Measurements from ENCODE around the gene STARD10. TPM values are rescaled to one million over a fixed set of nuclear protein-coding genes. Genes with fewer than 3 reads are reported as not detected.
A peak's percentile ranks its signal among the peaks of the same experiment; 100 is the strongest.

STARD10 gene
- total and polyA plus RNA-seq, 3 donors from 2014 or later, result 130 to 379 (median 202) TPM

GRCh38 chr11:72833811-72834493 is 40.1 kb upstream of the STARD10 start:
- intact Hi-C loops (cut with DNase I; ENCODE audit: low total_unique reads), result loop anchor here (5.0 kb wide), 1 partner anchor 343 kb away; no protein-coding TSS in a partner anchor
- Histone ChIP-seq H3K27me3 (no peaks in the 10 kb centered on the region), H3K36me3 (ENCODE audit: low read depth, missing control alignments) (no peaks in the 10 kb centered on the region), H3K4me1 (peaks cover 54% of the 10 kb centered on the region), H3K27ac (peak overlapping the region; percentile 81 to 86), H3K4me3 (no peak overlapping the region), H3K9me3 (no peaks in the 10 kb centered on the region)
- DNase-seq, result no peak
- TF ChIP-seq CTCF (IDR thresholded peaks at IDR 0.05) (no peak), POLR2A (IDR thresholded peaks at IDR 0.05) (no peak)
- WGBS, 2 donors, result 32 to 38% methylated on average over 8 of the region's 8 CpGs

GRCh38 chr11:72833083-72833733 is 39.4 kb upstream of the STARD10 start:
- Histone ChIP-seq H3K27ac (peak overlapping the region; percentile 51 to 86), H3K4me1 (peaks cover 57% of the 10 kb centered on the region), H3K36me3 (ENCODE audit: low read depth, missing control alignments) (no peaks in the 10 kb centered on the region), H3K4me3 (no peak overlapping the region), H3K9me3 (no peaks in the 10 kb centered on the region), H3K27me3 (no peaks in the 10 kb centered on the region)
- DNase-seq, result no peak
- WGBS, 2 donors, result 90 to 95% methylated on average over 5 of the region's 5 CpGs
- intact Hi-C loops (cut with DNase I; ENCODE audit: low total_unique reads), result loop anchor here (5.0 kb wide), 1 partner anchor 344 kb away; no protein-coding TSS in a partner anchor
- TF ChIP-seq CTCF (IDR thresholded peaks at IDR 0.05), result no peak
- no peak for TF ChIP-seq POLR2A (IDR thresholded peaks at IDR 0.05)

- 43 to 70% methylated on average over 6 to 9 of the region's 9 CpGs for WGBS, 2 donors
- H3K27me3 ChIP-seq, result no peaks in the 10 kb centered on the region
- TF ChIP-seq CTCF (IDR thresholded peaks at IDR 0.05), result no peak
- TF ChIP-seq POLR2A (IDR thresholded peaks at IDR 0.05), result no peak
- intact Hi-C loops (cut with DNase I; ENCODE audit: low total_unique reads), result loop anchor here (5.0 kb wide), 1 partner anchor 345 kb away; no protein-coding TSS in a partner anchor
- H3K4me1 ChIP-seq, result peaks cover 59% of the 10 kb centered on the region
- H3K36me3 ChIP-seq (ENCODE audit: low read depth, missing control alignments), result no peaks in the 10 kb centered on the region
- no peaks in the 10 kb centered on the region for H3K9me3 ChIP-seq
- DNase-seq, result no peak
- peak overlapping the region; percentile 51 to 86 for H3K27ac ChIP-seq
- no peak overlapping the region for H3K4me3 ChIP-seq
These were observed 38.6 kb upstream of the STARD10 start for GRCh38 chr11:72832301-72833082.

- peak; percentile 91 for DNase-seq
- H3K36me3 ChIP-seq (ENCODE audit: low read depth, missing control alignments), result no peaks in the 10 kb centered on the region
- WGBS, 2 donors, result 47% methylated on average over 11 to 13 of the region's 13 CpGs
- TF ChIP-seq CTCF (IDR thresholded peaks at IDR 0.05) (peak; percentile 81 to 95 (median 93)), POLR2A (IDR thresholded peaks at IDR 0.05) (no peak)
- no peaks in the 10 kb centered on the region for H3K27me3 ChIP-seq
- peaks cover 56% of the 10 kb centered on the region for H3K4me1 ChIP-seq
- no peaks in the 10 kb centered on the region for H3K9me3 ChIP-seq
- no peak overlapping the region for H3K4me3 ChIP-seq
- intact Hi-C loops (cut with DNase I; ENCODE audit: low total_unique reads), result loop anchor here (5.0 kb wide), 1 partner anchor 346 kb away; no protein-coding TSS in a partner anchor
- peak overlapping the region; percentile 51 to 86 for H3K27ac ChIP-seq
These were observed 37.9 kb upstream of the STARD10 start for GRCh38 chr11:72831521-72832300.

Measured in testis (tissue), 3 donors.